GM12875 (cell line): ENCODE measurements around the gene LIF.

ENCODE experiments used
- H3K4me3 ChIP-seq: one replicate; pipeline ENCODE4 v1.5.1; 2011; ENCODE audit warnings: low read depth, low read length, control low read depth
- CTCF ChIP-seq: IDR thresholded peaks from 2 replicates; pipeline ENCODE4 v1.5.1; 2011; ENCODE audit warnings: low read depth, mild to moderate bottlenecking, control low read depth, inconsistent platforms, low read length, moderate library complexity, borderline replicate concordance; ENCODE audit not compliant: insufficient read depth

LIF gene

DNA sequence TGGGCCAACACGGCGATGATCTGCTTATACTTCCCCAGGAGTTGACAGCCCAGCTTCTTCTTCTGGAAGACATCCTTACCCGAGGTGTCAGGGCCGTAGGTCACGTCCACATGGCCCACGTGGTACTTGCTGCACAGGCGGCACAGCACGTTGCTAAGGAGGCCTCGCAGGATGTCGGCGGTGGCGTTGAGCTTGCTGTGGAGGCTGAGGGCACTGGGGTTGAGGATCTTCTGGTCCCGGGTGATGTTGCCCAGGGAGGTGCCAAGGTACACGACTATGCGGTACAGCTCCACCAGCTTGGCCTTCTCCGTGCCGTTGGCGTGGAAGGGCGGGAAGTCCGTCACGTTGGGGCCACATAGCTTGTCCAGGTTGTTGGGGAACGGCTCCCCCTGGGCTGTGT is 2.9 kb downstream of the LIF start:
- TF ChIP-seq CTCF, result no peak
- no peak overlapping the region for H3K4me3 ChIP-seq

DNA sequence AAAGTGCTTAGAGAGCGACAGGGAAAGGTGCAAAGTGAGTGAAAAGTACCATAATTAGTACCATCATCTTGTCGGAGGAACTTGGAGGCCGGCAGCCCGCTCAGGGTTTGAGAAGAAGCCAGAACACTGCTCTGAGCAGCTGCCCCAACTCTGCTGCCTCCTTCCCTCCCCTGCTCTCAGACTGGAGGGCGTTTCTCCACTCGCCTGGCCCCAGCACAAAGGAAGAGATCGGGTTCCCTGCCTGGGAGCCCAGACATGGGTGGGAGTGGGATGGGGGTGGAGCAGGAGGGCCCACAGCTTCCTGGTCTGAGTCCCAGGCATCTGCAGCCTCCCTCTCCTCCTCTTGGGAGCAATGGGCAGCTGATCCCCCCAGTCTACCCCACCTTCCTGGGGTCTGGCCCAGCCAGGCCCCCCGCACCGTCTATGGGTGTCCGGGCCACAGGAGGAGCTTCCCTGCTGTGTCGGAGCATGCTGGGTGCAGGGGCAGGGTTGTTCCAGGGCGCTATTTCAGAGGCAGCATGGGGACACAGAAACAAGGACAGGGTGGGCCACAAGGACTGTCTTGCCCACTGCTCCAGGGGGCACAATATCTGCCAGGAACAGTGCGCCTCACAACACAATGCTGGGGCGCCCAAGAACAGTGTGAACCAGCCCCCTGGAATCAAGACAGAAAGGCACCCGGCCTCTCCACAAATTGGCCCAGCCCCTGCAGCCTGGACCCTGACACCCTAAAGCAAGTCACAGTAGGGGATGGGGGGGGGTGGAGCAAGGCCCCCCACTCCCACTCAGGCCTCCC is 4.8 kb downstream of the LIF start:
- no peak for TF ChIP-seq CTCF
- no peak overlapping the region for H3K4me3 ChIP-seq

GRCh38 chr22:30240541-30241417 is 5.8 kb downstream of the LIF start:
- no peak for TF ChIP-seq CTCF
- no peak overlapping the region for H3K4me3 ChIP-seq

- TF ChIP-seq CTCF, result no peak
These were observed 6.8 kb downstream of the LIF start for GRCh38 chr22:30239488-30240405.

GRCh38 chr22:30238661-30239487 is 7.7 kb downstream of the LIF start:
- no peak overlapping the region for H3K4me3 ChIP-seq
- TF ChIP-seq CTCF, result no peak

More at GRCh38 chr22:30239488-30240405, 6.8 kb downstream of the LIF start:
- no peak overlapping the region for H3K4me3 ChIP-seq

- no peak overlapping the region for H3K4me3 ChIP-seq
- TF ChIP-seq CTCF, result no peak
These were observed 8.4 kb downstream of the LIF start for GRCh38 chr22:30238136-30238535.
